Neural cell (in vitro differentiated cells): ENCODE data around the gene CGB7. TPM values are rescaled to one million over a fixed set of nuclear protein-coding genes. Genes with fewer than 3 reads are reported as not detected.
"Not testable (repeated sequence)": the region's sequence is repeated elsewhere in the genome, so short reads cannot be mapped to it uniquely, and the experiment has no call there.

ENCODE experiments used
- H2AFZ ChIP-seq: fragments of 200-600, 300-800 bp; sonication (generic), shearing (Covaris generic); 2 replicates; pipeline ENCODE4 v1.6.0; 2014; ENCODE audit warnings: low read depth, mild to moderate bottlenecking, antibody characterized with exemption, low read length, moderate library complexity
- H3F3A ChIP-seq: fragments of 200-600 bp; shearing (Covaris generic); 2 replicates; pipeline ENCODE4 v1.6.1; 2016; ENCODE audit warnings: mild to moderate bottlenecking, moderate library complexity, mixed read lengths, antibody characterized with exemption, low read length; ENCODE audit not compliant: insufficient read depth, poor library complexity, severe bottlenecking
- H3K27ac ChIP-seq: fragments of 200-600, 300-800 bp; sonication (generic), shearing (Covaris generic); 2 replicates; pipeline ENCODE4 v1.5.1; 2014; ENCODE audit warnings: mild to moderate bottlenecking, low read length, moderate library complexity
- H3K27me3 ChIP-seq: fragments of 300-800, 200-600 bp; sonication (generic), shearing (Covaris generic); 2 replicates; pipeline ENCODE4 v1.6.0; 2014; ENCODE audit warnings: mild to moderate bottlenecking, low read depth, low read length, moderate library complexity; ENCODE audit not compliant: insufficient read depth
- H3K36me3 ChIP-seq: fragments of 300-800, 200-600 bp; sonication (generic), shearing (Covaris generic); 2 replicates; pipeline ENCODE4 v1.5.1; 2014; ENCODE audit warnings: mild to moderate bottlenecking, antibody characterized with exemption, low read length, moderate library complexity; ENCODE audit not compliant: insufficient read depth
- H3K4me2 ChIP-seq: fragments of 300-800, 200-600 bp; sonication (generic), shearing (Covaris generic); 2 replicates; pipeline ENCODE4 v1.6.0; 2014; ENCODE audit warnings: mild to moderate bottlenecking, low read length
- H3K4me3 ChIP-seq: fragments of 300-800, 200-600 bp; sonication (generic), shearing (Covaris generic); 2 replicates; pipeline ENCODE4 v1.5.1; 2014; ENCODE audit warnings: mild to moderate bottlenecking, low read length, moderate library complexity
- H3K79me2 ChIP-seq: fragments of 200-600 bp; shearing (Covaris generic); replicated peaks from 2 replicates; pipeline ENCODE4 v1.6.0; 2014; ENCODE audit warnings: mild to moderate bottlenecking, low read length, moderate library complexity; ENCODE audit not compliant: insufficient read depth
- H3K9ac ChIP-seq: fragments of 300-800, 200-600 bp; sonication (generic), shearing (Covaris generic); 2 replicates; pipeline ENCODE4 v1.6.1; 2016; ENCODE audit warnings: mild to moderate bottlenecking, low read length, mixed read lengths
- H3K9me2 ChIP-seq: fragments of 200-600 bp; shearing (Covaris generic); 2 replicates; pipeline ENCODE4 v1.6.1; 2016; ENCODE audit warnings: mild to moderate bottlenecking, low read length, mixed read lengths; ENCODE audit not compliant: insufficient read depth
- H3K9me3 ChIP-seq: fragments of 200-600, 300-800 bp; sonication (generic), shearing (Covaris generic); 2 replicates; pipeline ENCODE4 v1.6.1; 2016; ENCODE audit warnings: mild to moderate bottlenecking, mixed run types, low read length, moderate library complexity, mixed read lengths
- H4K20me1 ChIP-seq: fragments of 200-600 bp; shearing (Covaris generic); 2 replicates; pipeline ENCODE4 v1.6.1; 2016; ENCODE audit warnings: mild to moderate bottlenecking, mixed run types; ENCODE audit not compliant: insufficient read depth
- EP300 ChIP-seq: fragments of 450-650 bp; conservative IDR thresholded peaks from 2 replicates; pipeline ENCODE4 v1.6.1; 2014; ENCODE audit warnings: antibody characterized with exemption, mild to moderate bottlenecking, moderate library complexity; ENCODE audit not compliant: poor library complexity, severe bottlenecking
- EZH2 ChIP-seq: fragments of 200-600, 300-800 bp; shearing (Covaris generic), sonication (generic); IDR thresholded peaks from 2 replicates; pipeline ENCODE4 v1.6.1; 2014; ENCODE audit warnings: antibody characterized with exemption, low read length, borderline replicate concordance, mild to moderate bottlenecking; ENCODE audit not compliant: insufficient read depth, poor library complexity, severe bottlenecking
- MXI1 ChIP-seq: fragments of 450-650 bp; conservative IDR thresholded peaks from 2 replicates; pipeline ENCODE4 v1.6.1; 2014; ENCODE audit warnings: antibody characterized with exemption, mild to moderate bottlenecking; ENCODE audit not compliant: poor library complexity, severe bottlenecking
- POLR2AphosphoS5 ChIP-seq: IDR thresholded peaks from 2 replicates; pipeline ENCODE4 v1.6.1; 2012
- RAD21 ChIP-seq: fragments of 450-650 bp; conservative IDR thresholded peaks from 2 replicates; pipeline ENCODE4 v1.6.1; 2014; ENCODE audit warnings: antibody characterized with exemption, mild to moderate bottlenecking, moderate library complexity
- SMC3 ChIP-seq: fragments of 450-650 bp; conservative IDR thresholded peaks from 2 replicates; pipeline ENCODE4 v1.6.1; 2014; ENCODE audit warnings: antibody characterized with exemption, mild to moderate bottlenecking, moderate library complexity; ENCODE audit not compliant: poor library complexity
- TAF1 ChIP-seq: IDR thresholded peaks from 2 replicates; pipeline ENCODE4 v1.6.1; 2012; ENCODE audit warnings: low read depth
- polyA plus RNA-seq: library from polyadenylated mRNA; depleted of rRNA; stranded (reverse); fragments of >200 nt; gene quantifications from 2 replicates; pipeline ENCODE4 v1.2.3, GENCODE V29; 2014
- TF ChIP-seq, protein P1 (sequence below): fragments of 450-650 bp; IDR thresholded peaks from 2 replicates; pipeline ENCODE4 v1.5.1; 2014; ENCODE audit warnings: antibody characterized with exemption, mild to moderate bottlenecking, moderate library complexity; ENCODE audit not compliant: poor library complexity, severe bottlenecking
- TF ChIP-seq, protein P2 (sequence below): IDR thresholded peaks from 2 replicates; pipeline ENCODE4 v1.6.1; 2012; ENCODE audit warnings: borderline replicate concordance

CGB7 gene
- polyA plus RNA-seq, 1 donor from 2014 or later = not detected

DNA sequence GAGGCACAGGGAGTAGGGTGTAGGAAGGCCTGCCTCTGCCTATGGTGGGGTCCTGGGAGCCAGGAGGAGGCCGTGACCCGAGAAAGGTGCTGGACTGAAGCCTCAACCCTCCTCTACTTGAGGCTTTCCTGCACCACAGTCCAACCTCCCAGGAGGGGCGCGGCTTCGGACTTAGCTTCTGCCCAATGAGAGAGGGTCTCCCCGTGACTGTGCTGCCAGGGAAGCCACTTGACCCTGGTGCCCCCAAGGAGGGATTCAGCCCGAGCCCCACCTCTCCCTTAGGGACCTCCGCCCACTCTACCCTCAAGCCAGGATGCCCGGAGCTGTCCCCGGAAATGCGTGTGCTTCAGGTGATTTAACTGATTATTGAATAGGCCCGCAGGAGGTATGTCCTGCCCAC lies 8.5 kb downstream of the CGB7 start, which contains the start of gene CGB8:
CGB8 (minus strand) TSS at position 101 of the 400 bp plus-strand sequence. CDS start 372 bp downstream, outside the sequence.
- not testable (repeated sequence) for H4K20me1 ChIP-seq, H3K9me3 ChIP-seq, H3K9ac ChIP-seq, H2AFZ ChIP-seq, H3K27ac ChIP-seq, H3K79me2 ChIP-seq, H3K27me3 ChIP-seq, H3K4me2 ChIP-seq, H3K36me3 ChIP-seq, H3F3A ChIP-seq, H3K4me3 ChIP-seq, H3K9me2 ChIP-seq

DNA sequence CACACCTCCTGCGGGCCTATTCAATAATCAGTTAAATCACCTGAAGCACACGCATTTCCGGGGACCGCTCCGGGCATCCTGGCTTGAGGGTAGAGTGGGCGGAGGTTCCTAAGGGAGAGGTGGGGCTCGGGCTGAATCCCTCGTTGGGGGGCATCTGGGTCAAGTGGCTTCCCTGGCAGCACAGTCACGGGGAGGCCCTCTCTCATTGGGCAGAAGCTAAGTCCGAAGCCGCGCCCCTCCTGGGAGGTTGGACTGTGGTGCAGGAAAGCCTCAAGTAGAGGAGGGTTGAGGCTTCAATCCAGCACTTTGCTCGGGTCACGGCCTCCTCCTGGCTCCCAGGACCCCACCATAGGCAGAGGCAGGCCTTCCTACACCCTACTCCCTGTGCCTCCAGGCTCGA lies 14.0 kb downstream of the CGB7 start, which contains the start of gene CGB5:
CGB5 (plus strand) TSS at position 301 of the 400 bp plus-strand sequence. CDS start 362 bp downstream, outside the sequence.
- H3K9ac ChIP-seq, H3K4me2 ChIP-seq, H4K20me1 ChIP-seq, H3K79me2 ChIP-seq, H3K27ac ChIP-seq, H3K4me3 ChIP-seq, H3F3A ChIP-seq, H3K9me3 ChIP-seq, H2AFZ ChIP-seq, H3K9me2 ChIP-seq, H3K36me3 ChIP-seq, H3K27me3 ChIP-seq: not testable (repeated sequence)

DNA sequence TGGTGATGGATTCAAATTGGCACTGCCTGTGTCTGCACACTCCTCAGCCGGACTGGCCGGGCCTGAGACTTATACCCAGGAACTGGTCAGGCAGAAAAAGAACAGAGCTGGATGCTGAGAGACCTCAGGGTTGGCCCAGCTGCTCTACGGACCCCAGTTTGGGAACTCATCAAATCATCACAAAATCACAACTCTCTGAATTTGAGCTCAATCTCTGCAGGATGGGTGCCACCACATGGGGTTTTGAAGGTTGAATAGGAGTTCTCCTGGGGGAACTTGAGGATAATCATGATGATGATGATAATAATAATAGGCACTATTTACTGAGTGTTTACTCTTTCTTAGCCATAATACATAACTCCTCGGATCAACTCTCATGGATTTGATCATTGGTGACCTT lies 14.9 kb downstream of the CGB7 start:
- not testable (repeated sequence) for H2AFZ ChIP-seq, H3K9me2 ChIP-seq, H3K27me3 ChIP-seq, H3K27ac ChIP-seq, H4K20me1 ChIP-seq, H3K9me3 ChIP-seq, H3K4me2 ChIP-seq, H3K9ac ChIP-seq, H3K4me3 ChIP-seq, H3K79me2 ChIP-seq, H3K36me3 ChIP-seq, H3F3A ChIP-seq

DNA sequence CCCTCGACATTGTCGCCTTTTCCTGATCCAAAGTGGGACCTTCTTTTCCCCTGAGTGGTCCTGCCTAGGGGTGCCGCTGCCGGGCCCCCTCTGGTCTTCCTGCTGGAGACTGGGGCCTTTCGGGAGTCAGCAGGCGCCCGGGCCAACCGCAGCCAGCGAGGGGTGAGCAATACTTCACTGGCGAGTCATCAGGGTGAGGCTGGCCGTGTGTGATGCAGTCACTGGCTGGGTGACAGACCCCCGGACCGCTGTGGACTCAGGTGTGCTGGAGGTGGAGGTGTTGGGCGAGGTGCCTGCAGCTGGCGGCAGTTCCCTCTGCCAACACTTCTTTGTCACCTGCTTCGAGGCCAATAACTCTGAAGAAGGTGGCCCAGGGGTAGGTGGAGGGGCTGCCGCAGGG lies 15.4 kb downstream of the CGB7 start:
- H3K9me2 ChIP-seq = no peaks in the 10 kb centered on the region
- TF ChIP-seq POLR2AphosphoS5 (no peak), TAF1 (no peak), EZH2 (no peak), EP300 (no peak), MXI1 (no peak), SMC3 (no peak), RAD21 (no peak)
- TF ChIP-seq, protein P1, sequence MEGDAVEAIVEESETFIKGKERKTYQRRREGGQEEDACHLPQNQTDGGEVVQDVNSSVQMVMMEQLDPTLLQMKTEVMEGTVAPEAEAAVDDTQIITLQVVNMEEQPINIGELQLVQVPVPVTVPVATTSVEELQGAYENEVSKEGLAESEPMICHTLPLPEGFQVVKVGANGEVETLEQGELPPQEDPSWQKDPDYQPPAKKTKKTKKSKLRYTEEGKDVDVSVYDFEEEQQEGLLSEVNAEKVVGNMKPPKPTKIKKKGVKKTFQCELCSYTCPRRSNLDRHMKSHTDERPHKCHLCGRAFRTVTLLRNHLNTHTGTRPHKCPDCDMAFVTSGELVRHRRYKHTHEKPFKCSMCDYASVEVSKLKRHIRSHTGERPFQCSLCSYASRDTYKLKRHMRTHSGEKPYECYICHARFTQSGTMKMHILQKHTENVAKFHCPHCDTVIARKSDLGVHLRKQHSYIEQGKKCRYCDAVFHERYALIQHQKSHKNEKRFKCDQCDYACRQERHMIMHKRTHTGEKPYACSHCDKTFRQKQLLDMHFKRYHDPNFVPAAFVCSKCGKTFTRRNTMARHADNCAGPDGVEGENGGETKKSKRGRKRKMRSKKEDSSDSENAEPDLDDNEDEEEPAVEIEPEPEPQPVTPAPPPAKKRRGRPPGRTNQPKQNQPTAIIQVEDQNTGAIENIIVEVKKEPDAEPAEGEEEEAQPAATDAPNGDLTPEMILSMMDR = no peak
- TF ChIP-seq, protein P2, sequence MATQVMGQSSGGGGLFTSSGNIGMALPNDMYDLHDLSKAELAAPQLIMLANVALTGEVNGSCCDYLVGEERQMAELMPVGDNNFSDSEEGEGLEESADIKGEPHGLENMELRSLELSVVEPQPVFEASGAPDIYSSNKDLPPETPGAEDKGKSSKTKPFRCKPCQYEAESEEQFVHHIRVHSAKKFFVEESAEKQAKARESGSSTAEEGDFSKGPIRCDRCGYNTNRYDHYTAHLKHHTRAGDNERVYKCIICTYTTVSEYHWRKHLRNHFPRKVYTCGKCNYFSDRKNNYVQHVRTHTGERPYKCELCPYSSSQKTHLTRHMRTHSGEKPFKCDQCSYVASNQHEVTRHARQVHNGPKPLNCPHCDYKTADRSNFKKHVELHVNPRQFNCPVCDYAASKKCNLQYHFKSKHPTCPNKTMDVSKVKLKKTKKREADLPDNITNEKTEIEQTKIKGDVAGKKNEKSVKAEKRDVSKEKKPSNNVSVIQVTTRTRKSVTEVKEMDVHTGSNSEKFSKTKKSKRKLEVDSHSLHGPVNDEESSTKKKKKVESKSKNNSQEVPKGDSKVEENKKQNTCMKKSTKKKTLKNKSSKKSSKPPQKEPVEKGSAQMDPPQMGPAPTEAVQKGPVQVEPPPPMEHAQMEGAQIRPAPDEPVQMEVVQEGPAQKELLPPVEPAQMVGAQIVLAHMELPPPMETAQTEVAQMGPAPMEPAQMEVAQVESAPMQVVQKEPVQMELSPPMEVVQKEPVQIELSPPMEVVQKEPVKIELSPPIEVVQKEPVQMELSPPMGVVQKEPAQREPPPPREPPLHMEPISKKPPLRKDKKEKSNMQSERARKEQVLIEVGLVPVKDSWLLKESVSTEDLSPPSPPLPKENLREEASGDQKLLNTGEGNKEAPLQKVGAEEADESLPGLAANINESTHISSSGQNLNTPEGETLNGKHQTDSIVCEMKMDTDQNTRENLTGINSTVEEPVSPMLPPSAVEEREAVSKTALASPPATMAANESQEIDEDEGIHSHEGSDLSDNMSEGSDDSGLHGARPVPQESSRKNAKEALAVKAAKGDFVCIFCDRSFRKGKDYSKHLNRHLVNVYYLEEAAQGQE = no peak
- H3K27ac ChIP-seq = no peak overlapping the region
- H3K79me2 ChIP-seq = no peaks in the 10 kb centered on the region
- H3K9ac ChIP-seq = no peak overlapping the region
- no peaks in the 10 kb centered on the region for H3K9me3 ChIP-seq
- H3K36me3 ChIP-seq = no peaks in the 10 kb centered on the region
- no peak overlapping the region for H2AFZ ChIP-seq
- no peak overlapping the region for H3K4me2 ChIP-seq
- H3F3A ChIP-seq = no peaks in the 10 kb centered on the region
- no peaks in the 10 kb centered on the region for H4K20me1 ChIP-seq
- no peaks in the 10 kb centered on the region for H3K27me3 ChIP-seq
- H3K4me3 ChIP-seq = no peak overlapping the region

DNA sequence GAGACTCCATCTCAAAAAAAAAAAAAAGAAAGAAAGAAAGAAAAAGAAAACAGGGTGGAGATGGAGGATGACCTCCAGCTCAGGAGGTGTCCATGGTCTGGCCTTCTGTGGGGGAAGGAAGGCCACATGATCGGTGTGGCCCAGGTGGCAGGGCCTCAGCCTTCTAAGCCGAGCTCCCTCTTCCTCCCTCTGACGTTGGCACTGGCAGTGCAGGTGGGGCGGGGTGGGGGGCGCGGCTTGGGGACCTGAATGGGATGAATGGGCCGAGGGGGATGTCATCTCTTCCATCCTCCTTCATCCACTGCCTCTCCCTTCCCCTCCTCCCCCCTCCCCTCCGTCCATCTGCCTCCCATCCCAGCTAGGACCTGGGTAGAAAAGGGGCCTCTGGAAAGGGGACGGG lies 17.8 kb downstream of the CGB7 start:
- H3K9me3 ChIP-seq, H3K27me3 ChIP-seq, H4K20me1 ChIP-seq, H3K79me2 ChIP-seq, H3F3A ChIP-seq, H3K27ac ChIP-seq, H3K36me3 ChIP-seq, H2AFZ ChIP-seq, H3K9ac ChIP-seq, H3K9me2 ChIP-seq, H3K4me2 ChIP-seq, H3K4me3 ChIP-seq: not testable (repeated sequence)
